KBM-7 (cell line): ENCODE data around the gene ZFAND3.
"Not testable (repeated sequence)": the region's sequence is repeated elsewhere in the genome, so short reads cannot be mapped to it uniquely, and the experiment has no call there.

Experiments
- DNase-seq: peaks from one replicate; pipeline ENCODE4 v3.0.0-alpha.2; 2015
- in situ Hi-C: fragments of 300-500 bp; cut with MboI; formaldehyde crosslinking; loops from 2 replicates; pipeline ENCODE4 v1.14.3; 2020; ENCODE audit warnings: low sequenced_read_pairs, low pct_unique_long_range_greater_than_20kb, mixed read lengths

ZFAND3 gene

GRCh38 chr6:38124224-38124926 lies 304.8 kb downstream of the ZFAND3 start:
- DNase-seq, in situ Hi-C loops: not testable (repeated sequence)

GRCh38 chr6:38127284-38127683 lies 307.8 kb downstream of the ZFAND3 start:
- in situ Hi-C loops, result no loop called here
- no peak for DNase-seq

- in situ Hi-C loops, result no loop called here
- DNase-seq, result no peak
These were observed 312.0 kb downstream of the ZFAND3 start for GRCh38 chr6:38131527-38131965.

GRCh38 chr6:38133932-38134703 lies 314.6 kb downstream of the ZFAND3 start:
- in situ Hi-C loops, result no loop called here
- DNase-seq, result no peak

- in situ Hi-C loops, result no loop called here
- no peak for DNase-seq
These were observed 315.2 kb downstream of the ZFAND3 start for GRCh38 chr6:38134704-38135088.

GRCh38 chr6:38136547-38136946 lies 317.0 kb downstream of the ZFAND3 start:
- in situ Hi-C loops, result no loop called here
- DNase-seq, result no peak

GRCh38 chr6:38137608-38138265 lies 318.2 kb downstream of the ZFAND3 start:
- DNase-seq, result no peak
- in situ Hi-C loops, result no loop called here

- in situ Hi-C loops, result no loop called here
- no peak for DNase-seq
These were observed 318.8 kb downstream of the ZFAND3 start for GRCh38 chr6:38138374-38138773.

GRCh38 chr6:38141085-38141484 lies 321.6 kb downstream of the ZFAND3 start:
- no peak for DNase-seq
- in situ Hi-C loops, result no loop called here

GRCh38 chr6:38141716-38142115 lies 322.2 kb downstream of the ZFAND3 start:
- in situ Hi-C loops, result no loop called here
- DNase-seq, result no peak

- no peak for DNase-seq
- in situ Hi-C loops, result no loop called here
These were observed 322.8 kb downstream of the ZFAND3 start for GRCh38 chr6:38142178-38142902.

- DNase-seq, result no peak
These were observed 323.9 kb downstream of the ZFAND3 start for GRCh38 chr6:38143191-38144150.

GRCh38 chr6:38144365-38144945 lies 324.9 kb downstream of the ZFAND3 start:
- in situ Hi-C loops, result no loop called here
- no peak for DNase-seq

More at GRCh38 chr6:38143191-38144150, 323.9 kb downstream of the ZFAND3 start:
- in situ Hi-C loops, result no loop called here

- in situ Hi-C loops, result no loop called here
- DNase-seq, result no peak
These were observed 326.6 kb downstream of the ZFAND3 start for GRCh38 chr6:38146021-38146733.

- DNase-seq, result no peak
- in situ Hi-C loops, result no loop called here
These were observed 327.2 kb downstream of the ZFAND3 start for GRCh38 chr6:38146734-38147027.

- no peak for DNase-seq
- in situ Hi-C loops, result no loop called here
These were observed 329.1 kb downstream of the ZFAND3 start for GRCh38 chr6:38148606-38149005.

- in situ Hi-C loops, result no loop called here
These were observed 330.0 kb downstream of the ZFAND3 start for GRCh38 chr6:38149531-38149930.

GRCh38 chr6:38150021-38150420 lies 330.5 kb downstream of the ZFAND3 start:
- in situ Hi-C loops, result no loop called here
- DNase-seq, result no peak

More at GRCh38 chr6:38149531-38149930, 330.0 kb downstream of the ZFAND3 start:
- no peak for DNase-seq
